AG10803 (cell line): ENCODE measurements around the gene EML1.

ENCODE experiments used
- DNase-seq: peaks from one replicate; pipeline ENCODE4 v3.0.0; 2010; ENCODE audit warnings: low read depth
- H3K4me3 ChIP-seq: 2 replicates; pipeline ENCODE4 v1.5.1; 2011; ENCODE audit warnings: mild to moderate bottlenecking, low read length, control low read depth
- CTCF ChIP-seq: conservative IDR thresholded peaks from 2 replicates; pipeline ENCODE4 v1.5.1; 2011; ENCODE audit warnings: mild to moderate bottlenecking, low read length, control low read depth, inconsistent platforms

Gene EML1

GRCh38 chr14:99991331-99991730 is 198.1 kb downstream of the EML1 start:
- TF ChIP-seq CTCF = no peak
- no peak for DNase-seq
- H3K4me3 ChIP-seq = no peak overlapping the region
